Anterior cingulate cortex (tissue), 58 donors: Measurements from ENCODE around the gene USP9X.
"Not testable (repeated sequence)": the region's sequence is repeated elsewhere in the genome, so short reads cannot be mapped to it uniquely, and the experiment has no call there.

Experiments
- DNase-seq, 58 donors: peaks; one replicate each; lab custom pipeline; 2025; lab: John Stamatoyannopoulos, UW

Gene USP9X

GRCh38 chrX:41118156-41118555, 32.9 kb downstream of the USP9X start:
- DNase-seq = no peak

- no peak for DNase-seq
Measured at GRCh38 chrX:41119803-41120202, 34.6 kb downstream of the USP9X start.

GRCh38 chrX:41121766-41122165, 36.5 kb downstream of the USP9X start:
- no peak for DNase-seq

- no peak for DNase-seq
Measured at GRCh38 chrX:41122664-41123257, 37.5 kb downstream of the USP9X start.

- no peak for DNase-seq
Measured at GRCh38 chrX:41127477-41128192, 42.4 kb downstream of the USP9X start.

GRCh38 chrX:41128955-41129354, 43.7 kb downstream of the USP9X start:
- no peak for DNase-seq

- DNase-seq = no peak
Measured at GRCh38 chrX:41131766-41132165, 46.5 kb downstream of the USP9X start.

GRCh38 chrX:41133551-41133950, 48.3 kb downstream of the USP9X start:
- DNase-seq = no peak

- DNase-seq = no peak
Measured at GRCh38 chrX:41137589-41137988, 52.3 kb downstream of the USP9X start.

- DNase-seq = no peak
Measured at GRCh38 chrX:41142130-41142910, 57.1 kb downstream of the USP9X start.

- no peak for DNase-seq
Measured at GRCh38 chrX:41144873-41145272, 59.6 kb downstream of the USP9X start.

GRCh38 chrX:41145920-41146608, 60.8 kb downstream of the USP9X start:
- DNase-seq = no peak

- no peak for DNase-seq
Measured at GRCh38 chrX:41148553-41148952, 63.3 kb downstream of the USP9X start.

- no peak for DNase-seq
Measured at GRCh38 chrX:41150043-41150442, 64.8 kb downstream of the USP9X start.

GRCh38 chrX:41151726-41152125, 66.5 kb downstream of the USP9X start:
- not testable (repeated sequence) for DNase-seq

GRCh38 chrX:41152221-41152620, 67.0 kb downstream of the USP9X start:
- DNase-seq = no peak

GRCh38 chrX:41153448-41153847, 68.2 kb downstream of the USP9X start:
- DNase-seq = no peak

- no peak for DNase-seq
Measured at GRCh38 chrX:41153957-41154356, 68.7 kb downstream of the USP9X start.

GRCh38 chrX:41164449-41164848, 79.2 kb downstream of the USP9X start:
- no peak for DNase-seq

GRCh38 chrX:41167888-41168287, 82.6 kb downstream of the USP9X start:
- no peak for DNase-seq

- DNase-seq = no peak
Measured at GRCh38 chrX:41176263-41176662, 91.0 kb downstream of the USP9X start.
